ENCODE data around the gene TPPP2.

- TF ChIP-seq CTCF (IDR thresholded peaks at IDR 0.05 in 4 of 5, conservative IDR thresholded peaks at IDR 0.05 in 1 of 5) (no peak), POLR2A (IDR thresholded peaks at IDR 0.05) (no peak)
These were observed 26.1 kb upstream of the TPPP2 start for GRCh38 chr14:21003788-21004346.

Data from gastrocnemius medialis (tissue), 4 donors.